Measurements from ENCODE around the gene POU2AF1. TPM values are rescaled to one million over a fixed set of nuclear protein-coding genes. Genes with fewer than 3 reads are reported as not detected.
"Not testable (repeated sequence)": the region's sequence is repeated elsewhere in the genome, so short reads cannot be mapped to it uniquely, and the experiment has no call there.

Gene POU2AF1
- total RNA-seq, 4 donors from 2014 or later, result 0.87 TPM; not detected in 3

- no peak for TF ChIP-seq EP300 (IDR thresholded peaks at IDR 0.05)
- no peak for TF ChIP-seq POLR2A (IDR thresholded peaks at IDR 0.05)
- no peak for TF ChIP-seq CTCF (IDR thresholded peaks at IDR 0.05)
- H3K9me3 ChIP-seq, result no peaks in the 10 kb centered on the region
- no peaks in the 10 kb centered on the region for H3K36me3 ChIP-seq
- no peak overlapping the region for H3K4me3 ChIP-seq
- 53 to 58% methylated on average over 2 of the region's 2 CpGs for WGBS, 2 donors
- no peak overlapping the region for H3K27ac ChIP-seq
- H3K4me1 ChIP-seq, result no peaks in the 10 kb centered on the region
- no peak for DNase-seq (ENCODE audit: low spot score in 2 of 2)
- H3K27me3 ChIP-seq, result no peaks in the 10 kb centered on the region
Observed at GRCh38 chr11:111406091-111406490, 27.0 kb upstream of the POU2AF1 start.

- Histone ChIP-seq H3K36me3 (no peaks in the 10 kb centered on the region), H3K4me3 (no peak overlapping the region), H3K9me3 (no peaks in the 10 kb centered on the region), H3K27ac (no peak overlapping the region), H3K27me3 (no peaks in the 10 kb centered on the region), H3K4me1 (no peaks in the 10 kb centered on the region)
- 91 to 95% methylated on average over 2 of the region's 2 CpGs for WGBS, 2 donors
- TF ChIP-seq CTCF (IDR thresholded peaks at IDR 0.05) (no peak), POLR2A (IDR thresholded peaks at IDR 0.05) (no peak), EP300 (IDR thresholded peaks at IDR 0.05) (no peak)
- DNase-seq (ENCODE audit: low spot score in 2 of 2), result no peak
Observed at GRCh38 chr11:111405551-111405950, 26.5 kb upstream of the POU2AF1 start.

- no peaks in the 10 kb centered on the region for H3K36me3 ChIP-seq
- no peaks in the 10 kb centered on the region for H3K27me3 ChIP-seq
- 90 to 95% methylated on average over 3 of the region's 3 CpGs for WGBS, 2 donors
- H3K4me1 ChIP-seq, result no peaks in the 10 kb centered on the region
- no peak overlapping the region for H3K27ac ChIP-seq
- H3K9me3 ChIP-seq, result no peaks in the 10 kb centered on the region
- no peak for TF ChIP-seq EP300 (IDR thresholded peaks at IDR 0.05)
- TF ChIP-seq CTCF (IDR thresholded peaks at IDR 0.05), result no peak
- TF ChIP-seq POLR2A (IDR thresholded peaks at IDR 0.05), result no peak
- no peak for DNase-seq (ENCODE audit: low spot score in 2 of 2)
- H3K4me3 ChIP-seq, result no peak overlapping the region
Observed at GRCh38 chr11:111403051-111403726, 24.1 kb upstream of the POU2AF1 start.

GRCh38 chr11:111402411-111402810, 23.3 kb upstream of the POU2AF1 start:
- Histone ChIP-seq H3K27ac (no peak overlapping the region), H3K36me3 (no peaks in the 10 kb centered on the region), H3K4me1 (peaks cover 0 to 4% (median 0%) of the 10 kb centered on the region in 4 donors), H3K4me3 (no peak overlapping the region), H3K9me3 (no peaks in the 10 kb centered on the region), H3K27me3 (no peaks in the 10 kb centered on the region)
- TF ChIP-seq POLR2A (IDR thresholded peaks at IDR 0.05), result no peak
- TF ChIP-seq CTCF (IDR thresholded peaks at IDR 0.05), result no peak
- TF ChIP-seq EP300 (IDR thresholded peaks at IDR 0.05), result no peak
- WGBS, 2 donors, result 74 to 77% methylated on average over 3 of the region's 3 CpGs
- DNase-seq (ENCODE audit: low spot score in 2 of 2), result no peak

GRCh38 chr11:111401957-111402356, 22.9 kb upstream of the POU2AF1 start:
- H3K4me3 ChIP-seq; H3K9me3 ChIP-seq; H3K27ac ChIP-seq; DNase-seq (ENCODE audit: low spot score in 2 of 2); H3K27me3 ChIP-seq; H3K4me1 ChIP-seq; H3K36me3 ChIP-seq: not testable (repeated sequence)
- WGBS, 2 donors, result 83 to 87% methylated on average over 3 of the region's 3 CpGs

GRCh38 chr11:111400595-111400994, 21.5 kb upstream of the POU2AF1 start:
- TF ChIP-seq CTCF (IDR thresholded peaks at IDR 0.05), result no peak
- no peak for TF ChIP-seq EP300 (IDR thresholded peaks at IDR 0.05)
- no peak for TF ChIP-seq POLR2A (IDR thresholded peaks at IDR 0.05)
- no peaks in the 10 kb centered on the region for H3K9me3 ChIP-seq
- no peak for DNase-seq (ENCODE audit: low spot score in 2 of 2)
- peaks cover 0 to 4% (median 0%) of the 10 kb centered on the region in 4 donors for H3K4me1 ChIP-seq
- H3K4me3 ChIP-seq, result no peak overlapping the region
- H3K27ac ChIP-seq, result no peak overlapping the region
- no peaks in the 10 kb centered on the region for H3K36me3 ChIP-seq
- no peaks in the 10 kb centered on the region for H3K27me3 ChIP-seq

Data from tibial nerve (tissue), 4 donors.